Peyer's patch (tissue), 4 donors: ENCODE results near the gene TRAPPC5.

Source experiments
- POLR2A ChIP-seq, 2 donors: fragments of 450-650 bp; IDR thresholded peaks; one replicate each; pipeline ENCODE4 v1.5.1; 2017; ENCODE audit warnings: antibody characterized with exemption in 2 of 2, mild to moderate bottlenecking in 2 of 2, moderate library complexity in 2 of 2
- TF ChIP-seq, protein P1 (sequence below), 6 experiments: fragments of 450-650 bp in 4 of 6; fragments of 200-600 bp in 2 of 6; sonication (generic) in 1 of 6; IDR thresholded peaks; one replicate each; pipeline ENCODE4 v1.5.1; 2017 to 2019; ENCODE audit warnings: antibody characterized with exemption in 6 of 6, mild to moderate bottlenecking in 3 of 6, moderate library complexity in 1 of 6

DNA sequence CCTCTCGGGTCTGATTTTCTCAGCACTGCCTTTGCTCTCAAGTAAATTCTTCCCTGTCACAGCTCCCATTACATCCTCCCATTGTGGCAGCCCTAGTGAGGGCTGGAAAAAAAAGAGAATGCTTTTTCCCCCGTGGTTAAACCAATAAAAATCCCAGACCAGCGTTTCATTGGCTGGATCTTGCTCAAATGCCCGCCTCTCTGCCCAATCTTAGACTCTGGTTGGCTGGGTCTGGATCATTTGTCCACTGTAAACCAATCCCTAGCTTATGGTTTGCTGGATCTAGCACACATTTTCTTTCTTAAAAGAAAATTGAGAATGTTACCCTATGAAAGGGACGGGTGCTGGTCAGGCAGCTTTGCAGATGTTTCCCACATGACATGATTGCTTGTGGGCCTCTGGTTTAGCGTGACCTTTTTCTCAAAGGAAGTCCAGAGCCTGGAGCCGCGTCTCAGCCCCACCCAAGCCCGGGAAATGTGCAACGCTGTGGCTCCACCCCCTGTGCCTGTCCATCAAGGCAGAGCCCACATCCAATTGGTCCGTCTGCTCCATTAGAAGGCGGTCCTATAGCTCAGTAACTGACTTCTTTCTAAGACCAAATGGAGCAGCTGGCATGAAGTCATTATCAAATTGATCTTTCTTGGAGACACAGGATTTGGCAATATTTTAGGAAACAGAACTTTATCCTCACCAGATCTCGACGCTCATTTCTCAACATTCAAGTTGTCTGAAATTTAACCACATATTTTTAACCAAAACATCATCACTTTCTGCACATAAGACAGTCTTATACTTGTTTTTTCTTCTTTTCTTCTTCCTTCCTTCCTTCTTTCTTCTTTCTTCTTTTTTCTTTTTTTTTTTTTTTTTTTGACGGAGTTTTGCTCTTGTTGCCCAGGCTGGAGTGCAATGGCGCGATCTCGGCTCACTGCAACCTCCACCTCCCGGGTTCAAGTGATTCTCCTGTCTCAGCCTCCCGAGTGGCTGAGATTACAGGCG, 6.3 kb upstream of the TRAPPC5 start:
- TF ChIP-seq, protein P1, sequence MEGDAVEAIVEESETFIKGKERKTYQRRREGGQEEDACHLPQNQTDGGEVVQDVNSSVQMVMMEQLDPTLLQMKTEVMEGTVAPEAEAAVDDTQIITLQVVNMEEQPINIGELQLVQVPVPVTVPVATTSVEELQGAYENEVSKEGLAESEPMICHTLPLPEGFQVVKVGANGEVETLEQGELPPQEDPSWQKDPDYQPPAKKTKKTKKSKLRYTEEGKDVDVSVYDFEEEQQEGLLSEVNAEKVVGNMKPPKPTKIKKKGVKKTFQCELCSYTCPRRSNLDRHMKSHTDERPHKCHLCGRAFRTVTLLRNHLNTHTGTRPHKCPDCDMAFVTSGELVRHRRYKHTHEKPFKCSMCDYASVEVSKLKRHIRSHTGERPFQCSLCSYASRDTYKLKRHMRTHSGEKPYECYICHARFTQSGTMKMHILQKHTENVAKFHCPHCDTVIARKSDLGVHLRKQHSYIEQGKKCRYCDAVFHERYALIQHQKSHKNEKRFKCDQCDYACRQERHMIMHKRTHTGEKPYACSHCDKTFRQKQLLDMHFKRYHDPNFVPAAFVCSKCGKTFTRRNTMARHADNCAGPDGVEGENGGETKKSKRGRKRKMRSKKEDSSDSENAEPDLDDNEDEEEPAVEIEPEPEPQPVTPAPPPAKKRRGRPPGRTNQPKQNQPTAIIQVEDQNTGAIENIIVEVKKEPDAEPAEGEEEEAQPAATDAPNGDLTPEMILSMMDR (IDR thresholded peaks at IDR 0.05), result no peak
- no peak for TF ChIP-seq POLR2A (IDR thresholded peaks at IDR 0.05)
